H1 (cell line): ENCODE measurements around the gene P2RX5. TPM values are rescaled to one million over a fixed set of nuclear protein-coding genes. Genes with fewer than 3 reads are reported as not detected.

Experiments used
- CTCF ChIA-PET: fragments of 300-600 bp; sonication (Branson Sonifier 250); formaldehyde crosslinking; loops from one replicate; lab custom pipeline; 2021; ENCODE audit not compliant: partially characterized antibody; lab: Charles Lee
- POLR2A ChIA-PET: fragments of 300-600 bp; sonication (Branson Sonifier 250); formaldehyde crosslinking; loops from one replicate; lab custom pipeline; 2021; ENCODE audit warnings: inconsistent platforms; ENCODE audit not compliant: partially characterized antibody; lab: Charles Lee
- DNase-seq, 2 experiments: peaks; one replicate each; pipeline versions ENCODE4 v3.0.0 to v3.0.0-alpha.2; 2010 to 2022; ENCODE audit warnings: low spot score in 2 of 2, low read depth in 1 of 2, mixed read lengths in 1 of 2
- FAIRE-seq: peaks from 2 replicates; lab custom pipeline; 2011; peaks lifted over from hg19 to GRCh38; lab: Jason Lieb, UNC
- H2AFZ ChIP-seq: 2 replicates; pipeline ENCODE4 v1.8.1; 2012; ENCODE audit warnings: low read length, inconsistent platforms
- H2AK5ac ChIP-seq: 2 replicates; pipeline ENCODE4 v1.6.1; 2013; ENCODE audit warnings: low read depth, low read length
- H2BK120ac ChIP-seq: replicated peaks from 2 replicates; pipeline ENCODE3; 2013; ENCODE audit warnings: low read depth, low read length, inconsistent platforms
- H2BK12ac ChIP-seq: 2 replicates; pipeline ENCODE4 v1.6.1; 2013; ENCODE audit warnings: low read depth, low read length
- H2BK15ac ChIP-seq: 2 replicates; pipeline ENCODE4 v1.6.1; 2013; ENCODE audit warnings: low read length
- H2BK20ac ChIP-seq: 2 replicates; pipeline ENCODE4 v1.6.1; 2013; ENCODE audit warnings: low read length
- H2BK5ac ChIP-seq: 2 replicates; pipeline ENCODE4 v1.6.1; 2013; ENCODE audit warnings: low read depth, low read length
- H3K14ac ChIP-seq: 2 replicates; pipeline ENCODE4 v1.6.1; 2013; ENCODE audit warnings: inconsistent platforms; ENCODE audit not compliant: insufficient read length
- H3K18ac ChIP-seq: 2 replicates; pipeline ENCODE4 v1.6.1; 2013; ENCODE audit warnings: low read length; ENCODE audit errors: extremely low read depth
- H3K23ac ChIP-seq: 2 replicates; pipeline ENCODE4 v1.6.1; 2013; ENCODE audit warnings: inconsistent platforms; ENCODE audit not compliant: insufficient read length
- H3K23me2 ChIP-seq: 2 replicates; pipeline ENCODE4 v1.6.1; 2013; ENCODE audit warnings: low read depth, low read length
- H3K27ac ChIP-seq: 2 replicates; pipeline ENCODE4 v1.6.1; 2011; ENCODE audit warnings: low read depth, low read length, inconsistent platforms
- H3K27me3 ChIP-seq, 4 experiments: replicated peaks in 1 of 4; 1 replicate in 1 of 4; 2 replicates in 3 of 4; pipeline versions ENCODE4 v1.6.1 to v1.8.1; 2011 to 2013; ENCODE audit warnings: low read length in 3 of 4, mild to moderate bottlenecking in 3 of 4, inconsistent platforms in 2 of 4, mixed read lengths in 2 of 4, moderate library complexity in 1 of 4; ENCODE audit not compliant: control insufficient read depth in 3 of 4, insufficient read depth in 3 of 4; ENCODE audit errors: extremely low read depth in 1 of 4
- H3K36me3 ChIP-seq, 4 experiments: 2 replicates each; pipeline versions ENCODE4 v1.6.1 to v1.8.1; 2011 to 2013; ENCODE audit warnings: mild to moderate bottlenecking in 4 of 4, low read length in 3 of 4, moderate library complexity in 2 of 4, control low read depth in 1 of 4, inconsistent platforms in 1 of 4; ENCODE audit not compliant: insufficient read depth in 4 of 4, control insufficient read depth in 2 of 4
- H3K4ac ChIP-seq: replicated peaks from 2 replicates; pipeline ENCODE3; 2013; ENCODE audit warnings: low read length, low read depth, mixed read lengths, inconsistent platforms; ENCODE audit not compliant: insufficient read length
- H3K4me1 ChIP-seq, 4 experiments: replicated peaks in 1 of 4; 1 replicate in 1 of 4; 2 replicates in 3 of 4; pipeline versions ENCODE4 v1.6.1 to v1.8.1; 2011 to 2013; ENCODE audit warnings: low read length in 3 of 4, inconsistent platforms in 2 of 4, mixed read lengths in 1 of 4; ENCODE audit not compliant: insufficient read depth in 4 of 4, control insufficient read depth in 3 of 4
- H3K4me2 ChIP-seq, 2 experiments: 2 replicates each; pipeline versions ENCODE4 v1.6.1 to v1.8.1; 2011 to 2013; ENCODE audit warnings: low read depth in 2 of 2, low read length in 2 of 2, control low read depth in 1 of 2, inconsistent platforms in 1 of 2, mild to moderate bottlenecking in 1 of 2; ENCODE audit not compliant: insufficient read depth in 1 of 2
- H3K4me3 ChIP-seq, 4 experiments: fragments of 200-600, 300-600 bp in 1 of 4; sonication (generic), shearing (Covaris generic), sonication (Bioruptor Twin) in 1 of 4; 2 replicates each; pipeline versions ENCODE4 v1.5.1 to v1.8.1; 2011 to 2016; ENCODE audit warnings: low read length in 4 of 4, low read depth in 3 of 4, control low read depth in 2 of 4, inconsistent platforms in 2 of 4, mild to moderate bottlenecking in 2 of 4, mixed read lengths in 1 of 4, moderate library complexity in 1 of 4; ENCODE audit not compliant: insufficient read depth in 2 of 4; ENCODE audit errors: extremely low read depth in 1 of 4
- H3K56ac ChIP-seq: replicated peaks from 2 replicates; pipeline ENCODE3; 2013; ENCODE audit warnings: low read depth, mild to moderate bottlenecking, mixed read lengths, low read length, inconsistent platforms; ENCODE audit not compliant: insufficient read length
- H3K79me1 ChIP-seq: 2 replicates; pipeline ENCODE4 v1.6.1; 2013; ENCODE audit warnings: low read depth, low read length, control low read depth
- H3K79me2 ChIP-seq, 2 experiments: 2 replicates each; pipeline versions ENCODE4 v1.6.1 to v1.8.1; 2012 to 2013; ENCODE audit warnings: low read length in 2 of 2, mild to moderate bottlenecking in 2 of 2, inconsistent platforms in 1 of 2; ENCODE audit not compliant: insufficient read depth in 2 of 2, control insufficient read depth in 1 of 2
- H3K9ac ChIP-seq, 4 experiments: replicated peaks in 1 of 4; 1 replicate in 1 of 4; 2 replicates in 3 of 4; pipeline versions ENCODE4 v1.6.1 to v1.8.1; 2011 to 2013; ENCODE audit warnings: low read depth in 3 of 4, low read length in 3 of 4, control low read depth in 2 of 4, mild to moderate bottlenecking in 2 of 4, moderate library complexity in 2 of 4, inconsistent platforms in 1 of 4; ENCODE audit errors: extremely low read depth in 1 of 4
- H3K9me3 ChIP-seq, 2 experiments: 2 replicates each; pipeline versions ENCODE4 v1.6.1 to v1.8.1; 2012 to 2013; ENCODE audit warnings: mild to moderate bottlenecking in 2 of 2, moderate library complexity in 2 of 2, control low read depth in 1 of 2, inconsistent platforms in 1 of 2, low read depth in 1 of 2, low read length in 1 of 2, mixed read lengths in 1 of 2; ENCODE audit not compliant: insufficient read depth in 2 of 2
- H4K20me1 ChIP-seq, 2 experiments: replicated peaks in 1 of 2; 2 replicates each; pipeline versions ENCODE3 to v1.8.1; 2011 to 2013; ENCODE audit warnings: inconsistent platforms in 2 of 2, low read length in 2 of 2, mild to moderate bottlenecking in 1 of 2; ENCODE audit not compliant: insufficient read depth in 2 of 2, control insufficient read depth in 1 of 2
- H4K5ac ChIP-seq: 2 replicates; pipeline ENCODE4 v1.6.1; 2013; ENCODE audit warnings: low read length, low read depth, mixed read lengths, inconsistent platforms; ENCODE audit not compliant: insufficient read length
- H4K8ac ChIP-seq: 2 replicates; pipeline ENCODE4 v1.8.0; 2013; ENCODE audit warnings: mild to moderate bottlenecking, moderate library complexity, low read length, inconsistent platforms; ENCODE audit not compliant: insufficient read depth; ENCODE audit errors: extremely low read depth
- H4K91ac ChIP-seq: replicated peaks from 2 replicates; pipeline ENCODE3; 2013; ENCODE audit warnings: low read length, mixed read lengths, inconsistent platforms; ENCODE audit not compliant: insufficient read length
- CREB1 ChIP-seq: IDR thresholded peaks from 2 replicates; pipeline ENCODE4 v1.6.1; 2012; ENCODE audit warnings: inconsistent platforms
- EGR1 ChIP-seq: IDR thresholded peaks from 2 replicates; pipeline ENCODE4 v1.6.1; 2011; ENCODE audit warnings: low read depth, low read length, borderline replicate concordance
- EZH2 ChIP-seq: fragments of 200-600 bp; sonication (generic); IDR thresholded peaks from 2 replicates; pipeline ENCODE4 v1.7.1; 2012; ENCODE audit warnings: low read depth, mild to moderate bottlenecking, moderate library complexity, low read length, inconsistent platforms; ENCODE audit not compliant: severe bottlenecking
- GABPA ChIP-seq: IDR thresholded peaks from 2 replicates; pipeline ENCODE4 v1.6.1; 2011; ENCODE audit warnings: mild to moderate bottlenecking, low read length, moderate library complexity, borderline replicate concordance; ENCODE audit not compliant: insufficient read depth
- JUN ChIP-seq: IDR thresholded peaks from 2 replicates; pipeline ENCODE4 v1.6.1; 2011; ENCODE audit warnings: low read depth, mild to moderate bottlenecking, improper control_type of control experiment, low read length
- RAD21 ChIP-seq, 2 experiments: IDR thresholded peaks in 1 of 2; conservative IDR thresholded peaks in 1 of 2; 2 replicates each; pipeline ENCODE4 v1.6.1; 2011; ENCODE audit warnings: low read depth in 2 of 2, low read length in 2 of 2, improper control_type of control experiment in 1 of 2, inconsistent platforms in 1 of 2, mild to moderate bottlenecking in 1 of 2, moderate library complexity in 1 of 2
- RFX5 ChIP-seq: IDR thresholded peaks from 2 replicates; pipeline ENCODE4 v1.6.1; 2011; ENCODE audit warnings: low read depth, low read length, improper control_type of control experiment, borderline replicate concordance
- WGBS, 2 experiments: shearing (Covaris generic) in 1 of 2; methylation state at CpG; one replicate each; pipeline versions ENCODE4 v1.1.6 to v1.1.7; 2013 to 2015; ENCODE audit warnings: low lambda C conversion rate in 2 of 2, mixed read lengths in 2 of 2, inconsistent platforms in 1 of 2, low coverage in 1 of 2, missing lambda C conversion rate in 1 of 2; ENCODE audit not compliant: insufficient replicate concordance in 2 of 2, insufficient coverage in 1 of 2, insufficient read length in 1 of 2; ENCODE audit errors: extremely low coverage in 1 of 2, missing lambda C conversion rate in 1 of 2; 5-methylcytosine and 5-hydroxymethylcytosine counted together
- polyA plus RNA-seq, 7 experiments: library from polyadenylated mRNA; depleted of rRNA in 3 of 7; stranded (reverse) in 5 of 7; unstranded in 2 of 7; fragments of >200 nt in 5 of 7; fragments of 200-250 nt in 2 of 7; gene quantifications; 1 replicate in 5 of 7; 2 replicates in 1 of 7; 4 replicates in 1 of 7; pipeline versions ENCODE4 v1.2.1 to v1.2.3, GENCODE V29; 2011 to 2013; ENCODE audit warnings: missing spikeins in 2 of 7, mixed read lengths in 2 of 7
- total RNA-seq: library from RNA; stranded (reverse); fragmentation: NEBNext Ultra II Directional; extraction: Animal tissue kit (Norgen Biotek cat#: 25700); gene quantifications from 2 replicates; pipeline ENCODE4 v1.2.1, GENCODE V29; 2021
- TF ChIP-seq, protein P1 (sequence below), 3 experiments: IDR thresholded peaks; 1 replicate in 2 of 3; 2 replicates in 1 of 3; pipeline versions ENCODE4 v1.5.1 to v1.6.1; 2011; ENCODE audit warnings: low read length in 3 of 3, mild to moderate bottlenecking in 3 of 3, inconsistent platforms in 2 of 3, low read depth in 1 of 3, moderate library complexity in 1 of 3; ENCODE audit not compliant: insufficient read depth in 1 of 3; ENCODE audit errors: control extremely low read depth in 1 of 3

The P2RX5 gene
- total and polyA plus RNA-seq, 2 of the 8 experiments (the other 6 are each of a cell fraction or from before 2014, with no cell fraction given), result 12.0 to 15.6 TPM

DNA sequence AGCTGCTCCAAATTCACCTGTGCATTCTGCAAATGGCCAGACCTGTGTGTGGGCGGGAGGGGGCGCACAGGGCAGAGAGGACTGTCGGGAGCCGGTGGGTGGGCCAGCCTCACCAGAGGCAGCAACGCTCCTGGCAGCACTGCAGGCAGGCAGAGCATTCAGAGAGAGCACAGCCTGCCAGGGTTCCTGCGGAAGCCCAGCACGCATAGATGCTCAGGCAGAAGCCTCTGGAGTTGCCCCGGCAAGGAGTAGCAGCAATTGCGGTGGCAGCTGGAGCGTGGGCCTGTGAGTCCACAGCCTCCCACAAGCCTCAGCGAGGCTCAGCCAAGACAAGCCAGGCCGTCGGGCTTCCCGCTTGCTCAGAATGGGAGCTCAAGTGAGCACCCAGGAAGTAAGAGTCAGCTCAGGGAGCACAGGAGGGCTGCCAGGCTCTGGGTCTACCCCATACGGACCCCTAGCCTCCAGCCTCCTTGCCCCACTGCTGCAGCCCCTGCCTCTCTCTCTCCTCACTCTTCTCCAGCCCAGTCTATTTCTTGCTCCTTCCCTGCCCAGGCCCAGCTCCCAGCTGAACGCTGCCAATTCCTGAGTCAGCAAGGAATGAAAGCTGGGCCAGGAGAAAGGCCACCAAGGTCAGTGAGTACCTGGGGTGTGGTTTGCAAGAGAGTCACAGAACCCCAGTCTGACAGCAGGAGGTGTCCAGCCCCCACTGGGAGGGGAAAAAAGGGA lies 17.7 kb downstream of the P2RX5 start:
- 65% methylated on average over 16 of the region's 16 CpGs; no CpG with 5 or more reads in 1 of the 2 experiments for WGBS, 2 experiments
- CTCF ChIA-PET, result interaction anchor here (0.6 to 4.2 kb wide), 16 partner anchors 10 to 629 kb away, joined by 3 to 29 read pairs (median 4); partner anchors contain the start of genes CTNS, HASPIN and SHPK

More for the DNA sequence above, 17.7 kb downstream of the P2RX5 start:
- Histone ChIP-seq H3K36me3 (no peaks in the 10 kb centered on the region), H4K8ac (no peak overlapping the region; the same call in 1 of the 2 replicates), H3K56ac (no peak overlapping the region), H3K4me2 (no peak overlapping the region), H3K27me3 (0 out of 7 replicates have a peak, but pooled peaks cover 0 to 2% (median 0%) of the 10 kb centered on the region in 4 experiments), H2AFZ (no peak overlapping the region), H3K4me1 (peaks cover 0 to 2% (median 0%) of the 10 kb centered on the region in 4 experiments; a peak in 2 of 7 replicates), H2BK120ac (no peak overlapping the region), H3K79me2 (no peaks in the 10 kb centered on the region), H3K14ac (no peak overlapping the region), H2BK20ac (no peak overlapping the region), H4K5ac (no peak overlapping the region), H2BK15ac (no peak overlapping the region), H3K9me3 (no peaks in the 10 kb centered on the region), H3K27ac (no peak overlapping the region), H3K23ac (no peak overlapping the region), H3K79me1 (no peaks in the 10 kb centered on the region), H3K4ac (no peak overlapping the region), H2BK12ac (no peak overlapping the region), H3K4me3 (no peak overlapping the region), H4K91ac (peak overlapping the region; percentile 27), H3K9ac (no peak overlapping the region), H4K20me1 (peaks cover 0 to 3% of the 10 kb centered on the region in 2 experiments), H3K23me2 (no peaks in the 10 kb centered on the region), H2BK5ac (no peak overlapping the region), H2AK5ac (no peak overlapping the region), H3K18ac (no peak overlapping the region)
- TF ChIP-seq EZH2, result no peak
- peak; percentile 62; the same call in 1 of the 2 replicates for TF ChIP-seq EGR1
- no peak for TF ChIP-seq JUN
- peak; percentile 25; the same call in 1 of the 2 replicates for TF ChIP-seq GABPA
- TF ChIP-seq, protein P1, sequence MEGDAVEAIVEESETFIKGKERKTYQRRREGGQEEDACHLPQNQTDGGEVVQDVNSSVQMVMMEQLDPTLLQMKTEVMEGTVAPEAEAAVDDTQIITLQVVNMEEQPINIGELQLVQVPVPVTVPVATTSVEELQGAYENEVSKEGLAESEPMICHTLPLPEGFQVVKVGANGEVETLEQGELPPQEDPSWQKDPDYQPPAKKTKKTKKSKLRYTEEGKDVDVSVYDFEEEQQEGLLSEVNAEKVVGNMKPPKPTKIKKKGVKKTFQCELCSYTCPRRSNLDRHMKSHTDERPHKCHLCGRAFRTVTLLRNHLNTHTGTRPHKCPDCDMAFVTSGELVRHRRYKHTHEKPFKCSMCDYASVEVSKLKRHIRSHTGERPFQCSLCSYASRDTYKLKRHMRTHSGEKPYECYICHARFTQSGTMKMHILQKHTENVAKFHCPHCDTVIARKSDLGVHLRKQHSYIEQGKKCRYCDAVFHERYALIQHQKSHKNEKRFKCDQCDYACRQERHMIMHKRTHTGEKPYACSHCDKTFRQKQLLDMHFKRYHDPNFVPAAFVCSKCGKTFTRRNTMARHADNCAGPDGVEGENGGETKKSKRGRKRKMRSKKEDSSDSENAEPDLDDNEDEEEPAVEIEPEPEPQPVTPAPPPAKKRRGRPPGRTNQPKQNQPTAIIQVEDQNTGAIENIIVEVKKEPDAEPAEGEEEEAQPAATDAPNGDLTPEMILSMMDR (IDR thresholded peaks at IDR 0.05; ENCODE audit: control extremely low read depth in 1 of 3, insufficient read depth in 1 of 3, low read depth in 1 of 3, low read length in 3 of 3), result peak; percentile 48 to 67 (median 51)
- TF ChIP-seq RAD21 (IDR thresholded peaks at IDR 0.05 in 1 of 2, conservative IDR thresholded peaks at IDR 0.05 in 1 of 2; ENCODE audit: low read depth in 2 of 2, low read length in 2 of 2), result peak; percentile 14 to 33; a peak in 1 of 4 replicates
- no peak for TF ChIP-seq RFX5
- no peak for TF ChIP-seq CREB1
- FAIRE-seq, result no peak
- peak in 1 of 2 experiments; percentile 79 for DNase-seq
- POLR2A ChIA-PET, result interaction anchor here (0.9 to 2.2 kb wide), 2 partner anchors 10 to 18 kb away, joined by 3 to 17 read pairs; partner anchors contain the start of genes EMC6 and TAX1BP3
